ENCODE measurements around the gene GPR35. TPM values are rescaled to one million over a fixed set of nuclear protein-coding genes. Genes with fewer than 3 reads are reported as not detected.
"Not testable (repeated sequence)": the region's sequence is repeated elsewhere in the genome, so short reads cannot be mapped to it uniquely, and the experiment has no call there.

GPR35 gene
- total RNA-seq, 1 experiment from 2014 or later: 0.13 TPM

GRCh38 chr2:240646900-240647502, 21.7 kb downstream of the GPR35 start:
- Histone ChIP-seq H3K4me3 (no peak overlapping the region), H3K27me3 (replicated peaks) (peaks cover 81% of the 10 kb centered on the region), H3K4me1 (replicated peaks) (no peaks in the 10 kb centered on the region), H3K27ac (no peak overlapping the region), H3K9me3 (replicated peaks) (no peaks in the 10 kb centered on the region), H3K36me3 (no peaks in the 10 kb centered on the region)
- no peak for DNase-seq (ENCODE audit: low read depth in 1 of 2, low spot score in 2 of 2)

GRCh38 chr2:240647503-240648154, 22.3 kb downstream of the GPR35 start:
- Histone ChIP-seq H3K4me1 (replicated peaks) (no peaks in the 10 kb centered on the region), H3K27ac (no peak overlapping the region), H3K4me3 (no peak overlapping the region), H3K27me3 (replicated peaks) (peaks cover 84% of the 10 kb centered on the region), H3K9me3 (replicated peaks) (no peaks in the 10 kb centered on the region), H3K36me3 (no peaks in the 10 kb centered on the region)
- no peak for DNase-seq (ENCODE audit: low read depth in 1 of 2, low spot score in 2 of 2)

DNA sequence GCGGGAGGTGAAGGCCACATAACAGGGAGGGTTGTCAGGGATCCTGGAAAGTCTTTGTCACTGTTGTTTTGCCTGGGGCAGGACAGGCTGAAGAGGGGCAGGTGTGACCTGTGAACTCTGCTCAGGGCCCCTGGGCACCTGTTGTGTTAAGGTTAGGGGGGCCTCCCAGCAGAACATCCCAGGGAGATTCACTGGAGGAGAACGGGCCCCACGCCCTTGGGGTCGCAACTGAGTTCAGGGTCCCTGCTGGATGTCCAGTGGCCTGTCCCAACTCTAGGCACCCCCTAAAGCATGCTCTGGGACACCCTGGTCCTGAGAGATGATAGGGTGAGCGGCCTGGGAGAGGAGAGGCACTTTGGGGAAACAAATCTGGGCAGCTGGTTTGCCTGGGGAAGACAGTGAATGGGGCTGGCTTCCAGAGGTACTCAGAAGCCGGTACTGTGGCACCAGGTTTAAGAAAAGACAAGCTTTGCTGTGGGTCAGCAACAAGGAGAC, 22.9 kb downstream of the GPR35 start:
- no peak for DNase-seq (ENCODE audit: low read depth in 1 of 2, low spot score in 2 of 2)
- Histone ChIP-seq H3K27ac (no peak overlapping the region), H3K4me1 (replicated peaks) (no peaks in the 10 kb centered on the region), H3K36me3 (no peaks in the 10 kb centered on the region), H3K4me3 (no peak overlapping the region), H3K9me3 (replicated peaks) (no peaks in the 10 kb centered on the region), H3K27me3 (replicated peaks) (peaks cover 84% of the 10 kb centered on the region)

DNA sequence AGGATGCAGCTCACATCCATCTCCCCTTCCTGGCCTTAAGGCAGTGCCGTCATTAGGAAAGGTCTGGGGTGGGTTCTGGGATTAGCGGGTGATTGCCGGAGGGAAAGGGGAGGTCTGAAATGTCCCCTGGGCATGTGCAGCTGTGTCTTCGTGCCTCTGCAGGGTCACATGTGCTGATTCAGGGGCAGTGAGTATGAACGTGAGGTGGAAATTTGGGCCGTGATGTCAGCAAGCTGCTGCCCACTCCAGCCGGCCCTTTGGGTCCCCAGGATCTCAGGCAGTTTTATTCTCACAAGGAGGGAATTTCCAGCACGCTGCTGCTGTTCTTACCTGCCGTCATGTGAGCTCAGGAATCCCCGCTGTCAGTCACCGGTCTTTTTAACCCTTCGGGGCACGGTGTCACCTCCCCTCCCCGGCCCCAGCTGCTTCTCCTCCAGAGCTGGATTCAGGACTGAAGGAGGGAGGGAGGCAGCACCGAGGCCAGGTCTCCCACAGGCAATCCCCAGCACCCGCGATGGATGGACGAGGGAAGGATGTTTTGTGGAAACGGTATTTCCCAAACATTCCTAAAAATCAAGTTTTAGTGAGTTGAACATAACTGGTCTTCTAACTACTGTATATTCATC, 23.5 kb downstream of the GPR35 start:
- peaks cover 79% of the 10 kb centered on the region for H3K27me3 ChIP-seq (replicated peaks)

DNA sequence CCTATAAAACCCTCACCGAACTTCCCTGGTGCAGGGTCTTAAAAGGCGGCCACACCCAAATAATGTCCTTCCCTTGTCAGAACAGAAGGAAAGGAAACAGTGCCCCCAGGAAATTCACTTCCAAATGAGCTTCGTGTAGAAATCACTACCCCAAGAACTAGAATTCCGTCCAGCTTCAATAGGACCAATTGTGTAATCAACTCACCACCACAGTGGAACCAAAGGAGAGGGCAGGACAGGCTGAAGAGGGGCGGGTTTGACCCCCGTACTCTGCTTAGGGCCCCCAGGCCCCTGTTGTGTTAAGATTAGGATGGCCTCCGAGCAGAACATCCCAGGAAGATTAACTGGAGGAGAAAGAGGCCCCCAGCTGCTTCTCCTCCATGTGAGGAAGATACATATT, 24.1 kb downstream of the GPR35 start:
- H3K36me3 ChIP-seq: no peaks in the 10 kb centered on the region
- H3K9me3 ChIP-seq (replicated peaks): no peaks in the 10 kb centered on the region
- H3K4me1 ChIP-seq (replicated peaks): no peaks in the 10 kb centered on the region
- no peak overlapping the region for H3K27ac ChIP-seq
- H3K27me3 ChIP-seq (replicated peaks): peaks cover 75% of the 10 kb centered on the region
- H3K4me3 ChIP-seq: no peak overlapping the region
- no peak for DNase-seq (ENCODE audit: low read depth in 1 of 2, low spot score in 2 of 2)

More for the DNA sequence above, 23.5 kb downstream of the GPR35 start:
- no peaks in the 10 kb centered on the region for H3K9me3 ChIP-seq (replicated peaks)
- no peaks in the 10 kb centered on the region for H3K4me1 ChIP-seq (replicated peaks)
- no peaks in the 10 kb centered on the region for H3K36me3 ChIP-seq
- DNase-seq (ENCODE audit: low read depth in 1 of 2, low spot score in 2 of 2): no peak
- no peak overlapping the region for H3K4me3 ChIP-seq
- no peak overlapping the region for H3K27ac ChIP-seq

DNA sequence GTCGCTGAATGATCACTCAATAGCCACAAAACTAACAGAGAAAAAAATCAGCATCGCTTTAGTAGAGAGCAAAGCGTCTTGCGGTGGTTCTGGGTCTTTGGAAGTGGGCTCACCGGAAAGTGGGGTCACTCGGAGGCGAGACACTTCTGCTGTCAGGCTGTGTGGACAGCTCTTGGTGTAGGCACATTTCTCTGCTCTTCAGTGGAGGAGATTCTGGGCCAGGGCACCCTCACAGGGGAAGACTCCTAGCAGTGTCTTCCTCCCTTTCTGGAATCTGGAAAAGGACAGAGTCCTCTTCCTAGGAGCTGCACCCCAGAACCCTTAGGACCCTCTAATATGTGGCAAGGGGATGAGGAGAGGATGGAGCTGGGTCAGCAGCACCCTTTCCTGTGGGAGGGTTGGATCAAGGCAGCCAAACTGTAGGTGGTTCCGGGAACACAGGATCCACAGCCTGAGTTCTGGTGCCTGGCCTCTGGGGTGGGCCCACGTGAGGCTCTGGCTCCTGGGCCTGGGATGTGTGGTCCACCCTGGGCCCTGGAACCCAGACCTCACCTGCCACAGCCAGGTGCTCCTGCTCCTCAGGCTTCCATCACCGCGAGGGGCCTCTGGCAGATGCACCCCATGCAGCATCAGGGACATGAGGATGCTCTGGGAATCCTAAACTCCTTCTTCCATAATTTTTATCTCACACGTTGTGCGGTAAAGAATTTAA, 25.1 kb downstream of the GPR35 start:
- Histone ChIP-seq H3K9me3 (replicated peaks) (no peaks in the 10 kb centered on the region), H3K4me1 (replicated peaks) (no peaks in the 10 kb centered on the region), H3K27me3 (replicated peaks) (peaks cover 80% of the 10 kb centered on the region), H3K27ac (no peak overlapping the region), H3K36me3 (no peaks in the 10 kb centered on the region), H3K4me3 (no peak overlapping the region)
- DNase-seq (ENCODE audit: low read depth in 1 of 2, low spot score in 2 of 2): no peak

DNA sequence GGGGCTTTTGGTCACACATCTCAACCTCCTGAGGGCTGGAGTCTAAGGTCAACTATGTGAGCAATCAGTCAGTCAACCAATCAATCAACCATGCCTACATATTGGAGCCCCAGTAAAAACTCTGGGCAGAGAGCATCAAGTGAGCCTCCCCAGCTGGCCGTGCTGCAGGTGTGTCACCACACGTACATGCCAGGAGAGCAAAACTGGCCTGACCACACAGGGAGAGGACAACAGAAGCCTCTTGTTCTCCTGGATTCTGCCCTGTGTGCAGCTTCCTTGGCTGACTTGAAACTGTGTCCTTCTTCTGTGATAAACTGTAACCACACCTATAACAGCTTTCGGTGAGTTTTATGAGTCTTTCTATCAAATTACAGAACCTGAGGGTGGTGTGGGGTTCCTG, 25.9 kb downstream of the GPR35 start:
- H3K36me3 ChIP-seq: no peaks in the 10 kb centered on the region
- H3K27me3 ChIP-seq (replicated peaks): peaks cover 77% of the 10 kb centered on the region
- no peak overlapping the region for H3K27ac ChIP-seq
- H3K4me1 ChIP-seq (replicated peaks): no peaks in the 10 kb centered on the region
- no peaks in the 10 kb centered on the region for H3K9me3 ChIP-seq (replicated peaks)
- no peak for DNase-seq (ENCODE audit: low read depth in 1 of 2, low spot score in 2 of 2)
- H3K4me3 ChIP-seq: no peak overlapping the region

GRCh38 chr2:240655931-240656886, 30.9 kb downstream of the GPR35 start:
- H3K4me3 ChIP-seq: no peak overlapping the region
- no peak for DNase-seq (ENCODE audit: low read depth in 1 of 2, low spot score in 2 of 2)
- H3K36me3 ChIP-seq: no peaks in the 10 kb centered on the region
- H3K9me3 ChIP-seq (replicated peaks): no peaks in the 10 kb centered on the region
- H3K27ac ChIP-seq: no peak overlapping the region
- H3K4me1 ChIP-seq (replicated peaks): no peaks in the 10 kb centered on the region
- H3K27me3 ChIP-seq (replicated peaks): peaks cover 48% of the 10 kb centered on the region

DNA sequence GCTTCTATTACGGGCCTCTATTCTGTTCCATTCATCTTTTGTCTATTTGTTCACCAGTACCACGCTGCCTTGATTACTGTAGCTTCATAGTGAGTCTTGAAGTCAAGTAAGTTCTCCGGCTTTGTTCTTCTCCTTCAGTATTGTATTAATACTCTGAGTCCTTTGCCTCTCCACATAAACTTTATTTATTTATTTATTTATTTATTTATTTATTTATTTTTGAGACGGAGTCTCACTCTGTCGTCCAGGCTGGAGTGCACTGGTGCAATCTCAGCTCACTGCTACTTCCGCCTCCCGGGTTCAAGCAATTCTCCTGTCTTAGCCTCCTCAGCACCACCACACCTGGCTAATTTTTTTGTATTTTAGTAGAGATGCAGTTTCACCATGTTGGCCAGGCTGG, 34.6 kb downstream of the GPR35 start:
- DNase-seq (ENCODE audit: low read depth in 1 of 2, low spot score in 2 of 2); H3K9me3 ChIP-seq (replicated peaks); H3K4me1 ChIP-seq (replicated peaks); H3K36me3 ChIP-seq; H3K4me3 ChIP-seq; H3K27ac ChIP-seq: not testable (repeated sequence)
- H3K27me3 ChIP-seq (replicated peaks): peaks cover 37% of the 10 kb centered on the region

- H3K27me3 ChIP-seq (replicated peaks): peaks cover 41% of the 10 kb centered on the region
- no peak overlapping the region for H3K4me3 ChIP-seq
- no peak overlapping the region for H3K27ac ChIP-seq
- no peaks in the 10 kb centered on the region for H3K9me3 ChIP-seq (replicated peaks)
- H3K36me3 ChIP-seq: no peaks in the 10 kb centered on the region
- DNase-seq (ENCODE audit: low read depth in 1 of 2, low spot score in 2 of 2): no peak
- no peaks in the 10 kb centered on the region for H3K4me1 ChIP-seq (replicated peaks)
Measured at GRCh38 chr2:240662681-240663080, 37.4 kb downstream of the GPR35 start.

DNA sequence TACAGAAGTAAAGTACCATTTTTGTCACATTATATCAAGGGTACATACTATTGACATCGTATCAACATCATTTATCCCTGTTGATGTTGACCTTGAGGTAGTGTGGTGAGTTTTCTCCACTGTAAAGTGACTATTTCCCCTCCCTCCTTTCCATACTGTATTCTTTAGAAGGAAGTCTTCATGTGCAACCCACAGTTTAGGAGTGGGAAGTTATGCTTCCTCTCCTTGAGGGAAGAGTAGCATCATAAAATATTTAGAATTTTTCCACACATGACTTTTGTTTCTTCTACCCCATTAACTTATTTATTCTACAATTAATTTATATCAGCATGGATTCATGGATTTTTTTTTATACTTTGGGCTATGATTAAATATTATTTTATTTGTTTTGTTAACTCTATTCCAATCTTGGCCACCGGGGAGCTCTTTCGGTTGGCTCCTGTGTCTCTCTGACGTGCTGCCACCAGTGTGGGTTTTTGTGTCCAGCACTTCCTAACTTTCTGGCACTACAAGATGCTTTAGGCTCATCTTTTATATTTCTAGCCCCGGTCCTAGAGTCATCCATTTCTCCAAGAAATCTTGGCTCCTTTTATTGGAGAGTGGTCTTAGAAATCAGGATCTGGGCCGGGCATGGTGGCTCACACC, 38.4 kb downstream of the GPR35 start:
- Histone ChIP-seq H3K4me1 (replicated peaks) (no peaks in the 10 kb centered on the region), H3K4me3 (no peak overlapping the region), H3K9me3 (replicated peaks) (no peaks in the 10 kb centered on the region), H3K27ac (no peak overlapping the region), H3K36me3 (no peaks in the 10 kb centered on the region), H3K27me3 (replicated peaks) (peaks cover 44% of the 10 kb centered on the region)
- DNase-seq (ENCODE audit: low read depth in 1 of 2, low spot score in 2 of 2): no peak

GRCh38 chr2:240664622-240665021, 39.3 kb downstream of the GPR35 start:
- no peaks in the 10 kb centered on the region for H3K36me3 ChIP-seq
- H3K9me3 ChIP-seq (replicated peaks): no peaks in the 10 kb centered on the region
- H3K4me3 ChIP-seq: no peak overlapping the region
- DNase-seq (ENCODE audit: low read depth in 1 of 2, low spot score in 2 of 2): no peak
- H3K27ac ChIP-seq: no peak overlapping the region
- no peaks in the 10 kb centered on the region for H3K4me1 ChIP-seq (replicated peaks)
- H3K27me3 ChIP-seq (replicated peaks): peaks cover 47% of the 10 kb centered on the region

DNA sequence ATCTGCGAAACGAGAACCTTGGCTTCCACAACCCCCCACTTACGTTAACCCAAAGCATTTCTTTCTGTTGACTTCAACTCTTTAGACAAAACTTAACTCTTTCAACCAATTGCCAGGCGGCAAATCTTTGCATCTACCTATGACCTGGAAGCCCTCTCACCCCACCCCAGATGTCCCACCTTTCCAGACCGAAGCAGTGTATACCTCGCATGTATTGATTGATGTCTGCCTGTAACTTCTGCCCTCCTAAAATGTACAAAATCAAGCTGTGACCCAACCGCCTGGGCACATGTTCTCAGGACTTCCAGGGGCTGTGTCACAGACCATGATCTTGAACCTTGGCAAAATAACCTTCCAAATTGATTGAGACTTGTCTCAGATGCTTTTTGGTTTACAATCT, 45.1 kb downstream of the GPR35 start:
- no peak for DNase-seq (ENCODE audit: low read depth in 1 of 2, low spot score in 2 of 2)
- no peaks in the 10 kb centered on the region for H3K9me3 ChIP-seq (replicated peaks)
- no peak overlapping the region for H3K4me3 ChIP-seq
- no peak overlapping the region for H3K27ac ChIP-seq
- H3K36me3 ChIP-seq: no peaks in the 10 kb centered on the region
- no peaks in the 10 kb centered on the region for H3K4me1 ChIP-seq (replicated peaks)
- peaks cover 66% of the 10 kb centered on the region for H3K27me3 ChIP-seq (replicated peaks)

All from SJSA1 (cell line).